NK-92 treated with Interleukin-12 subunit alpha and Interleukin-12 subunit beta, amount 100 ng/mL, for 24 hours (cell line): ENCODE results near the gene CD248.
"Not testable (repeated sequence)": the region's sequence is repeated elsewhere in the genome, so short reads cannot be mapped to it uniquely, and the experiment has no call there.

Experiments
- DNase-seq: peaks from one replicate; lab custom pipeline; 2025; lab: John Stamatoyannopoulos, UW

The CD248 gene

GRCh38 chr11:66316849-66317251 is at the start of gene CD248:
Gene CD248, minus strand, starts transcription at chr11:66317044. Its CDS starts 17 bp downstream, at chr11:66317027.
- no peak for DNase-seq

GRCh38 chr11:66365711-66366619 is 49.1 kb upstream of the CD248 start:
- no peak for DNase-seq

- DNase-seq = no peak
Observed at GRCh38 chr11:66365166-66365565, 48.3 kb upstream of the CD248 start.

- peak; percentile 16 for DNase-seq
Observed at GRCh38 chr11:66363805-66364535, 47.1 kb upstream of the CD248 start.

GRCh38 chr11:66363187-66363601 is 46.4 kb upstream of the CD248 start:
- DNase-seq = no peak

- no peak for DNase-seq
Observed at GRCh38 chr11:66362481-66363147, 45.8 kb upstream of the CD248 start.

- DNase-seq = no peak
Observed at GRCh38 chr11:66361502-66361941, 44.7 kb upstream of the CD248 start.

- no peak for DNase-seq
Observed at GRCh38 chr11:66360406-66361073, 43.7 kb upstream of the CD248 start.

- DNase-seq = no peak
Observed at GRCh38 chr11:66359662-66360087, 42.8 kb upstream of the CD248 start.

- DNase-seq = not testable (repeated sequence)
Observed at GRCh38 chr11:66350560-66351235, 33.9 kb upstream of the CD248 start.

GRCh38 chr11:66349084-66349386 is 32.2 kb upstream of the CD248 start:
- DNase-seq = no peak

- DNase-seq = peak; percentile 63
Observed at GRCh38 chr11:66347425-66348276, 30.8 kb upstream of the CD248 start, which contains the start of gene B4GAT1. Gene B4GAT1, minus strand, starts transcription at chr11:66347629. Its CDS starts 84 bp downstream, at chr11:66347545.

- DNase-seq = no peak
Observed at GRCh38 chr11:66346476-66347424, 29.9 kb upstream of the CD248 start.

- no peak for DNase-seq
Observed at GRCh38 chr11:66345316-66345649, 28.4 kb upstream of the CD248 start.

GRCh38 chr11:66344550-66345315 is 27.9 kb upstream of the CD248 start, which contains the start of gene BRMS1:
Gene BRMS1, minus strand, starts transcription at chr11:66345104. Its CDS starts 2,870 bp downstream, at chr11:66342234.
- DNase-seq = peak; percentile 93

GRCh38 chr11:66343176-66343575 is 26.3 kb upstream of the CD248 start:
- no peak for DNase-seq

- no peak for DNase-seq
Observed at GRCh38 chr11:66341502-66342126, 24.8 kb upstream of the CD248 start.
